Thymus (tissue), 11 donors: Measurements from ENCODE around the gene DLD. TPM values are rescaled to one million over a fixed set of nuclear protein-coding genes. Genes with fewer than 3 reads are reported as not detected.
A peak's percentile ranks its signal among the peaks of the same experiment; 100 is the strongest.

Experiments used
- DNase-seq, 9 donors: peaks; one replicate each; pipeline ENCODE4 v3.0.0-alpha.2; 2013; ENCODE audit warnings: low spot score in 9 of 9, low read depth in 6 of 9, missing footprints in 1 of 9
- H3K27ac ChIP-seq, 2 donors: one replicate each; pipeline ENCODE4 v1.5.1; 2013; ENCODE audit warnings: control low read depth in 1 of 2, low read depth in 1 of 2, low read length in 1 of 2, mild to moderate bottlenecking in 1 of 2, moderate library complexity in 1 of 2
- H3K27me3 ChIP-seq, 2 donors: one replicate each; pipeline ENCODE4 v1.5.1; 2013; ENCODE audit warnings: low read length in 1 of 2; ENCODE audit not compliant: control insufficient read depth in 2 of 2, insufficient read depth in 1 of 2
- H3K36me3 ChIP-seq, 2 donors: one replicate each; pipeline ENCODE4 v1.5.1; 2013; ENCODE audit warnings: low read length in 1 of 2, mild to moderate bottlenecking in 1 of 2, moderate library complexity in 1 of 2; ENCODE audit not compliant: control insufficient read depth in 2 of 2, insufficient read depth in 2 of 2
- H3K4me1 ChIP-seq, 2 donors: one replicate each; pipeline ENCODE4 v1.5.1; 2013; ENCODE audit warnings: low read length in 2 of 2; ENCODE audit not compliant: control insufficient read depth in 2 of 2, insufficient read depth in 2 of 2
- H3K4me3 ChIP-seq, 2 donors: one replicate each; pipeline ENCODE4 v1.5.1; 2013; ENCODE audit warnings: low read length in 2 of 2, control low read depth in 1 of 2, mild to moderate bottlenecking in 1 of 2
- H3K9me3 ChIP-seq, 2 donors: one replicate each; pipeline ENCODE4 v1.5.1; 2013; ENCODE audit warnings: low read length in 1 of 2, mild to moderate bottlenecking in 1 of 2; ENCODE audit not compliant: control insufficient read depth in 2 of 2, insufficient read depth in 1 of 2
- WGBS: extraction: QIAGEN DNeasy Blood & Tissue Kit; methylation state at CpG from one replicate; pipeline ENCODE4 v1.1.7; 2013; 5-methylcytosine and 5-hydroxymethylcytosine counted together
- polyA plus RNA-seq: library from polyadenylated mRNA; stranded (reverse); fragments of 200-250 nt; gene quantifications from one replicate; pipeline ENCODE4 v1.2.3, GENCODE V29; 2013
- total RNA-seq: library from RNA; stranded (reverse); fragments of 120-200 nt; gene quantifications from one replicate; pipeline ENCODE4 v1.2.4, GENCODE V29; 2013
- donor health status: healthy.

DLD gene
- total and polyA plus RNA-seq, 2 donors, result 42.4 to 44.2 TPM

DNA sequence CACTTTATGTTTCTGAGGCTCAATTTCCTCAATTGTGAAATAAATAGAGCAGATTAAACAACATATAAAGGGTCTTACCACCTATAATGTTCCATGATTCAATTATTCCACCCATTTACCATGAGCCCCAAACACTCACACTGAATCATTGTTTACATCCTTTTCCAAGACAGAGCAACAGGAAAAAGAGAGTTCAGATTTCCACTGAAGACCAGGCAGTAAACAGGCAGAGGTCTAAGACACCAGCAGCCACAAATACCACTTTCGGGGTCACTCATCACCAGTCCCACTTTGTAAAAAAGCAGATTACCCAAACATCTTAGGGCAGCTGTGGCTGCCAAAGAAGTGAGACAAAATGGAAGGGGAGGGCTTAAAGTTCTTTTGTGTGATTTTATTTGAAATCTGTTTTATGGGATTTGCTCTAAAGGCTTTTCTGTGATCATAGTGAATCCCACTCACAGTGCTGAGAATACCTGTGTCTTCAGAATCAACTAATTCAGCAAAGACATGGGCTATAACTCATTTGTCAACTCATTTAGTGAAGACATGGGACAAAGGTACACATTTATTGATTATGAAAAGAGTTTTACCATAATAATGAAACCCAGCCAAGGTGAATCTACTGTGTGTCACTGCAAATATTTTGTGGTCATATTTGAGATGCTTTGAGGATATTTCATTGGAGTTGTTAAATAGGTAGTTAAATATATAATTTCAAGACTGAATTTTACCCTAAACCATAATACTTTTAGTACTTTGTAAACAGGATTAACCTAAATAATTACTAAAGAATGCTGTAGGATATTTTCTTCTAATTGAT lies 24.8 kb upstream of the DLD start:
- Histone ChIP-seq H3K4me1 (peaks cover 0 to 6% of the 10 kb centered on the region in 2 donors), H3K9me3 (no peaks in the 10 kb centered on the region), H3K36me3 (no peaks in the 10 kb centered on the region), H3K27ac (no peak overlapping the region), H3K27me3 (no peaks in the 10 kb centered on the region), H3K4me3 (no peak overlapping the region)
- DNase-seq, result no peak
- WGBS, result 98% methylated on average over 1 of the region's 1 CpG

DNA sequence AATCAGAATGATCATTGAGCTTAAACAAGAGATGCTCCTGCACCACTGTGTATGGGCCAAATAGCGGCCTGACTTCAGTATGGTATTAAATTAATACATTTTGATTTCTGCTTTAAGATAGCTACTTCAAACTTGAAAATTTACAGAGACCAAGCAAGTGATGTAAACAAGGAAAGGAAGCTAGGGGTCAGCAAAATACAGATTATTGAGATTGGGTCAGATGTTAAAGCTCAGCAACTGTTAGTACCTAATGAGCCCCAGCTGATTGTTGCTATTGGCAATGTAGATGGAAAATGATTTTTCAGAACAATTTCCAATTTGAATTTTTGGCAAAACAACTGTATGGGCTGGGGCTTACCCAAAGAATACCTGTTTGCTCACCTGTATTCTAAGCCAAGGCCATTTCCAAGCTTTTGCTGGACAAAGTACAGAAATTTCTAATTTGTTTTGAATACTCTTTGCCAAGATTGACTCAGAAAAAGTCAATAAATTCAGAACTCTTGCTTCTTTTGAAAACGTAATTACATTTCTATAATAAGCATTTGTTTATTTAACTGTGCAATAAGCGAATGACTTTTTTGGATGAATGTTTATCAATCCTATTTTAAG lies 23.0 kb upstream of the DLD start:
- no peak overlapping the region for H3K4me3 ChIP-seq
- DNase-seq, result no peak
- H3K4me1 ChIP-seq, result peaks cover 0 to 6% of the 10 kb centered on the region in 2 donors
- no peaks in the 10 kb centered on the region for H3K9me3 ChIP-seq
- no peak overlapping the region for H3K27ac ChIP-seq
- no peaks in the 10 kb centered on the region for H3K36me3 ChIP-seq
- no peaks in the 10 kb centered on the region for H3K27me3 ChIP-seq
- 95% methylated on average over 3 of the region's 3 CpGs for WGBS

GRCh38 chr7:107870427-107871000 lies 20.5 kb upstream of the DLD start:
- Histone ChIP-seq H3K4me1 (peaks cover 0 to 7% of the 10 kb centered on the region in 2 donors), H3K4me3 (no peak overlapping the region), H3K27ac (no peak overlapping the region), H3K27me3 (no peaks in the 10 kb centered on the region), H3K36me3 (no peaks in the 10 kb centered on the region), H3K9me3 (no peaks in the 10 kb centered on the region)
- DNase-seq, result peak in 1 of 9 donors; percentile 28
- 92% methylated on average over 5 of the region's 5 CpGs for WGBS

DNA sequence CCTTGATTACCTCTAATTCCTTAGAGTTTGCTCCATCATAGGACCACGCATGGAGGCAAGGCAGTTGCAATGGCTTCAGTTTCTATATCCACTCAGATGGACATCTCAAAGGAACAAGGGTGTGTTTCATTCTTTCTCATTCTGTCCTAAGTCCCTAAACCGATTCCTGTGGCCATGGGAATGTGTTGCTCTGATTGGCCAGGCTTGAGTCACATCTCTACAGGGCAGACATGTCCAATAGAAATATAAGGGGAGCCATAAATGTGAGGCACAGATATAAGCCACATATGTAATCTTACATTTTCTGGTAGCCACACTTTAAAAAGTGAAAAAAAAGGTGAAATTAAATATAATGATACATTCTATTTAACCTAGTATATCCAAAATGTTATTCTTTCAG lies 16.9 kb upstream of the DLD start:
- Histone ChIP-seq H3K9me3 (no peaks in the 10 kb centered on the region), H3K36me3 (no peaks in the 10 kb centered on the region), H3K4me3 (no peak overlapping the region), H3K27me3 (no peaks in the 10 kb centered on the region), H3K27ac (no peak overlapping the region), H3K4me1 (peaks cover 0 to 10% of the 10 kb centered on the region in 2 donors)
- WGBS, result 96% methylated on average over 2 of the region's 2 CpGs
- no peak for DNase-seq

DNA sequence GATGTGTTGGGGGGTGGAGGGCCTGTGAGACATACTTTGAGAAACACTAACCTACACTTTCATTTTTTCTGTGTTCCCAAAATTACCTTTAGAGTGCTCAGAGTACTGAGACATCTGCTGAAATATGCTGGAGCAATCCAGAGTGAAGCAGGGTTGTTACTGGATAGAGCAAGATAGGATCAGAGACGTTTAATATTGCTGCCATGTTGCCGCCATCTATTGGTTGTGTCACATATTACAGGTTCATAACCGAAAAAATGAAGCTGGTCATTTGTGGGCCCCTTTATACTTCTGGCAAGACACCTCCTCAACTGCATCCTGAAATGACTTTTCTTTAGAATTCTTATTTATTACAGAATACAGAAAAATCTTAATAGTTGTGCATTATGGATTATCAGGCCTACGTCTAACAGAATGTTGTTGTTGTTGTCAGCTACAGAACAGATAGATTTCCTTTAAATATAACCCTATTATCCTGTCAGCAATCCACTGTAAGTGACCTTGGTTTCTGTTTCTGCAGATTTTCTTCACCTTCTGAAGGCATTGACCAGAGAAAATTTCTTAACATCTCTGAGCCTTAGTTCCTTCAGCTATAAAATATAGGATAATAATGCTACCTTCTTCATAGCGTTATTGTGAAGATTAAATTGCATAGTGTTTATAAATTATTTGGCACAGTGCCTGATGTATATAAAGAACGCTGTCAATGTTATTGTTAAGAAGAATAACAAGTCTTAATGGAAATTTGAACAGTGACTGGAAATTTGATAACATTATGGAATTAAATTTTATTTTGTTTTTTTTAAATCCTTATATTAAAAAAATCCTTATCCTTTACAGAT lies 16.2 kb upstream of the DLD start:
- Histone ChIP-seq H3K9me3 (no peaks in the 10 kb centered on the region), H3K4me1 (peaks cover 0 to 10% of the 10 kb centered on the region in 2 donors), H3K36me3 (no peaks in the 10 kb centered on the region), H3K27me3 (no peaks in the 10 kb centered on the region), H3K4me3 (no peak overlapping the region), H3K27ac (no peak overlapping the region)
- WGBS, result 41% methylated on average over 6 of the region's 6 CpGs
- peak in 5 of 9 donors; percentile 34 to 65 (median 45) for DNase-seq

GRCh38 chr7:107876916-107877315 lies 14.1 kb upstream of the DLD start:
- H3K27me3 ChIP-seq, result no peaks in the 10 kb centered on the region
- H3K36me3 ChIP-seq, result no peaks in the 10 kb centered on the region
- H3K4me3 ChIP-seq, result no peak overlapping the region
- peaks cover 0 to 4% of the 10 kb centered on the region in 2 donors for H3K4me1 ChIP-seq
- no peak for DNase-seq
- H3K27ac ChIP-seq, result no peak overlapping the region
- H3K9me3 ChIP-seq, result no peaks in the 10 kb centered on the region
- WGBS, result 85% methylated on average over 2 of the region's 2 CpGs

DNA sequence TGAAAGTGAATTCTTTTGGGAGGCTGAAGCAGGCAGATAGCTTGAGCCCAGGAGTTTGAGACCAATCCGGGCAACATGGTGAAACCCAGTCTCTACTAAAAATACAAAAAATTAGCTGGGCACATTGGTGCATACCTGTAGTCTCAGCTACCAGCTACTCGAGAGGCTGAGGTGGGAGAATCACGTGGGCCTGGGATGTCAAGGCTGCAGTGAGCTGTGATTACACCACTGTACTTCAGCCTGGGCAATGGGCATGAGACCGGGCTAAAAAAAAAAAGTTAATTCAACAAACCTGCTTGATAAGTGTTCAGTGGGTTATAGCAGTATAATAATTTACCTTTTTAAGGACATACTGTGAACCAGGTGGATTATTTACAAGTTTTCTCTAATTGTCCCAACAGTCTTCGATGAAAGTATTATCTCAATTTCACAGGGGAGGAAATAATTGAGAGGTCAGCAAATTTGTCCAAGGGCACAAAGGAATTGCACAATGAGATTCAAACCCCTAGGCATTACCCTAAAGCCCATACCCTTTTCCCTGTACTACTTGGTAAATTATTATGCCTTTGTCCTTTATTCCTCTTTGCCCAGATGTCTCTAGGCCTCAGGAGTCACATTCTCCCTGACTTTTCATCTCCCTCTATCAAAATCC lies 13.1 kb upstream of the DLD start:
- Histone ChIP-seq H3K27ac (no peak overlapping the region), H3K9me3 (no peaks in the 10 kb centered on the region), H3K4me3 (no peak overlapping the region), H3K27me3 (no peaks in the 10 kb centered on the region), H3K36me3 (no peaks in the 10 kb centered on the region), H3K4me1 (peaks cover 0 to 4% of the 10 kb centered on the region in 2 donors)
- DNase-seq, result no peak
- WGBS, result 97% methylated on average over 5 of the region's 5 CpGs

DNA sequence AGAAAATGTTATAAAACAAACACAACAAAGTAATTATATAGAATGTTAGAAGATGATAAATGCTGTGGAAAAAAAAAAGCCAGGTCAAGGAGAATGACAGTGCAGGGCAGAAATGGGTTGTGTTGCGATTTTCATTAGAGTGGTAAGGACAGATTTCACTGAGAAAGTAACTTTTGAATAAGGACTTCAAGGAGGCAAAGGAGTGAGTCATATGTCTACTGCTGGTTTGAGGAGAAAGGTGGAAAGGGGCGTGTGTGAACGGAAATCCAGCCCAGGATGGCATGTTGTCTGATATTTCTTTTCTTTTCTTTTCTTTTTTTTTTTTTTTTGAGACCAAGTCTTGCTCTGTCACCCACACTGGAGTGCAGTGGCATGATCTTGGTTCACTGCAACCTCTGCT lies 12.3 kb upstream of the DLD start:
- no peaks in the 10 kb centered on the region for H3K36me3 ChIP-seq
- no peak overlapping the region for H3K4me3 ChIP-seq
- H3K27ac ChIP-seq, result no peak overlapping the region
- H3K9me3 ChIP-seq, result no peaks in the 10 kb centered on the region
- 93% methylated on average over 3 of the region's 3 CpGs for WGBS
- DNase-seq, result no peak
- H3K27me3 ChIP-seq, result no peaks in the 10 kb centered on the region
- peaks cover 0 to 4% of the 10 kb centered on the region in 2 donors for H3K4me1 ChIP-seq
